Measurements from ENCODE around the gene DNAJC12.
"Not testable (repeated sequence)": the region's sequence is repeated elsewhere in the genome, so short reads cannot be mapped to it uniquely, and the experiment has no call there.

Gene DNAJC12

GRCh38 chr10:67839511-67839910 is 1.5 kb upstream of the DNAJC12 start:
- not testable (repeated sequence) for DNase-seq

- no peak for DNase-seq
Measured at GRCh38 chr10:67836972-67837371, 1.0 kb downstream of the DNAJC12 start.

GRCh38 chr10:67836488-67836887 is 1.5 kb downstream of the DNAJC12 start:
- no peak for DNase-seq

- not testable (repeated sequence) for DNase-seq
Measured at GRCh38 chr10:67835541-67836394, 2.2 kb downstream of the DNAJC12 start.

- no peak for DNase-seq
Measured at GRCh38 chr10:67834375-67834774, 3.6 kb downstream of the DNAJC12 start.

GRCh38 chr10:67827811-67828210 is 10.2 kb downstream of the DNAJC12 start:
- DNase-seq: no peak

- no peak for DNase-seq
Measured at GRCh38 chr10:67819768-67820204, 18.2 kb downstream of the DNAJC12 start.

GRCh38 chr10:67818323-67818722 is 19.7 kb downstream of the DNAJC12 start:
- DNase-seq: no peak

GRCh38 chr10:67816719-67817118 is 21.3 kb downstream of the DNAJC12 start:
- no peak for DNase-seq

GRCh38 chr10:67815571-67816059 is 22.4 kb downstream of the DNAJC12 start:
- DNase-seq: no peak

GRCh38 chr10:67812007-67812406 is 26.0 kb downstream of the DNAJC12 start:
- DNase-seq: no peak

GRCh38 chr10:67809107-67809506 is 28.9 kb downstream of the DNAJC12 start:
- DNase-seq: no peak

GRCh38 chr10:67808704-67809103 is 29.3 kb downstream of the DNAJC12 start:
- DNase-seq: no peak

- DNase-seq: no peak
Measured at GRCh38 chr10:67807855-67808456, 30.0 kb downstream of the DNAJC12 start.

GRCh38 chr10:67804395-67804678 is 33.7 kb downstream of the DNAJC12 start:
- no peak for DNase-seq

- no peak for DNase-seq
Measured at GRCh38 chr10:67803588-67804394, 34.2 kb downstream of the DNAJC12 start.

- DNase-seq: no peak
Measured at GRCh38 chr10:67802767-67803538, 35.0 kb downstream of the DNAJC12 start.

- no peak for DNase-seq
Measured at GRCh38 chr10:67801118-67801517, 36.9 kb downstream of the DNAJC12 start.

- no peak for DNase-seq
Measured at GRCh38 chr10:67794909-67795460, 43.0 kb downstream of the DNAJC12 start.

- no peak for DNase-seq
Measured at GRCh38 chr10:67794256-67794655, 43.7 kb downstream of the DNAJC12 start.

GRCh38 chr10:67793313-67793712 is 44.7 kb downstream of the DNAJC12 start:
- DNase-seq: no peak

- DNase-seq: no peak
Measured at GRCh38 chr10:67792653-67793052, 45.3 kb downstream of the DNAJC12 start.

Data from activated effector memory CD4-positive, alpha-beta T cell treated with anti-CD3 and anti-CD28 coated beads, Interleukin-2, amount 50 U/mL, for 16 hours (primary cell).